Keratinocyte (primary cell): ENCODE measurements around the gene AXL. TPM values are rescaled to one million over a fixed set of nuclear protein-coding genes. Genes with fewer than 3 reads are reported as not detected.

ENCODE experiments used
- DNase-seq: peaks from one replicate; pipeline ENCODE4 v3.0.0-alpha.2; 2011; ENCODE audit warnings: low read depth, missing footprints, low spot score
- FAIRE-seq: peaks from 2 replicates; lab custom pipeline; 2011; peaks lifted over from hg19 to GRCh38; lab: Jason Lieb, UNC
- H2AFZ ChIP-seq: 2 replicates; pipeline ENCODE4 v1.6.0; 2012; ENCODE audit warnings: low read length, control low read depth, inconsistent platforms; ENCODE audit not compliant: control insufficient read depth
- H3K27ac ChIP-seq: 2 replicates; pipeline ENCODE4 v1.5.1; 2011; ENCODE audit warnings: low read length; ENCODE audit not compliant: control insufficient read depth, insufficient read depth
- H3K27me3 ChIP-seq: 3 replicates; pipeline ENCODE4 v1.6.0; 2011; ENCODE audit warnings: low read length; ENCODE audit not compliant: control insufficient read depth, insufficient read depth; ENCODE audit errors: extremely low read depth
- H3K36me3 ChIP-seq, 2 experiments: 2 replicates in 1 of 2; 3 replicates in 1 of 2; pipeline ENCODE4 v1.5.1; 2011; ENCODE audit warnings: low read length in 2 of 2, mild to moderate bottlenecking in 1 of 2; ENCODE audit not compliant: control insufficient read depth in 2 of 2, insufficient read depth in 2 of 2; ENCODE audit errors: extremely low read depth in 1 of 2
- H3K4me1 ChIP-seq: 3 replicates; pipeline ENCODE4 v1.5.1; 2011; ENCODE audit warnings: low read length; ENCODE audit not compliant: control insufficient read depth, insufficient read depth; ENCODE audit errors: extremely low read depth
- H3K4me2 ChIP-seq: 3 replicates; pipeline ENCODE4 v1.6.0; 2011; ENCODE audit warnings: low read depth, low read length; ENCODE audit not compliant: control insufficient read depth, insufficient read depth; ENCODE audit errors: extremely low read depth
- H3K4me3 ChIP-seq, 3 experiments: fragments of 200-600 bp in 1 of 3; sonication (generic) in 1 of 3; 2 replicates in 2 of 3; 3 replicates in 1 of 3; pipeline ENCODE4 v1.5.1; 2011 to 2016; ENCODE audit warnings: low read length in 3 of 3, mild to moderate bottlenecking in 3 of 3, control low read depth in 2 of 3, inconsistent platforms in 1 of 3, low read depth in 1 of 3, mixed read lengths in 1 of 3, mixed run types in 1 of 3, moderate library complexity in 1 of 3; ENCODE audit not compliant: control insufficient read depth in 2 of 3, insufficient read depth in 2 of 3; ENCODE audit errors: extremely low read depth in 1 of 3
- H3K79me2 ChIP-seq: 2 replicates; pipeline ENCODE4 v1.6.0; 2012; ENCODE audit warnings: low read length; ENCODE audit not compliant: control insufficient read depth, insufficient read depth
- H3K9ac ChIP-seq: 3 replicates; pipeline ENCODE4 v1.6.0; 2011; ENCODE audit warnings: low read length; ENCODE audit not compliant: control insufficient read depth, insufficient read depth; ENCODE audit errors: extremely low read depth
- H3K9me1 ChIP-seq: 3 replicates; pipeline ENCODE4 v1.6.0; 2011; ENCODE audit warnings: low read length; ENCODE audit not compliant: control insufficient read depth, insufficient read depth; ENCODE audit errors: extremely low read depth
- H3K9me3 ChIP-seq: 2 replicates; pipeline ENCODE4 v1.5.1; 2012; ENCODE audit warnings: low read depth, low read length; ENCODE audit not compliant: control insufficient read depth
- H4K20me1 ChIP-seq: 3 replicates; pipeline ENCODE4 v1.6.0; 2011; ENCODE audit warnings: low read length; ENCODE audit not compliant: control insufficient read depth, insufficient read depth; ENCODE audit errors: extremely low read depth
- CTCF ChIP-seq, 3 experiments: IDR thresholded peaks in 1 of 3; conservative IDR thresholded peaks in 1 of 3; optimal IDR thresholded peaks in 1 of 3; 2 replicates in 2 of 3; 3 replicates in 1 of 3; pipeline versions ENCODE3 to v1.5.1; 2011; ENCODE audit warnings: low read length in 3 of 3, mild to moderate bottlenecking in 3 of 3, moderate library complexity in 2 of 3, control low read depth in 1 of 3, inconsistent platforms in 1 of 3; ENCODE audit not compliant: insufficient read depth in 2 of 3; ENCODE audit errors: extremely low read depth in 1 of 3
- EZH2 ChIP-seq: IDR thresholded peaks from one replicate; pipeline ENCODE4 v1.6.1; 2012; ENCODE audit warnings: inconsistent platforms, mild to moderate bottlenecking, low read length, moderate library complexity
- dilution Hi-C: fragments of 300-500 bp; cut with MboI; formaldehyde crosslinking; loops from one replicate; pipeline ENCODE4 v1.7.0; 2020; ENCODE audit warnings: low sequenced_read_pairs; ENCODE audit not compliant: extremely low pct_ligation_motif_present
- polyA plus RNA-seq, 5 experiments: library from polyadenylated mRNA; depleted of rRNA in 3 of 5; stranded (reverse) in 3 of 5; stranded (forward) in 1 of 5; unstranded in 1 of 5; fragments of >200 nt; gene quantifications; 1 replicate in 1 of 5; 2 replicates in 3 of 5; 3 replicates in 1 of 5; pipeline versions ENCODE4 v1.2.1 to v1.2.3, GENCODE V29; 2011 to 2012; ENCODE audit warnings: missing spikeins in 2 of 5, low read depth in 1 of 5, low replicate concordance in 1 of 5

The AXL gene
- polyA plus RNA-seq, 1 donor (not counting 4 experiments of a cell fraction or from before 2014, with no cell fraction given) = 21.7 TPM

- Histone ChIP-seq H3K27ac (peak overlapping the region; percentile 96), H3K9me3 (no peaks in the 10 kb centered on the region), H4K20me1 (no peaks in the 10 kb centered on the region), H3K4me1 (peaks cover 51% of the 10 kb centered on the region), H3K4me2 (peak overlapping the region; percentile 90), H3K9me1 (peaks cover 3% of the 10 kb centered on the region), H3K36me3 (peaks cover 1 to 20% of the 10 kb centered on the region in 2 experiments), H3K9ac (peak overlapping the region; percentile 96), H3K27me3 (no peaks in the 10 kb centered on the region), H2AFZ (no peak overlapping the region), H3K4me3 (peak overlapping the region; percentile 58 to 87 (median 85)), H3K79me2 (peaks cover 39% of the 10 kb centered on the region)
- TF ChIP-seq CTCF (optimal IDR thresholded peaks at IDR 0.05 in 1 of 3, IDR thresholded peaks at IDR 0.05 in 1 of 3, conservative IDR thresholded peaks at IDR 0.05 in 1 of 3; ENCODE audit: extremely low read depth in 1 of 3, insufficient read depth in 2 of 3, low read length in 3 of 3) = no peak
- TF ChIP-seq EZH2 = no peak
- dilution Hi-C loops = no loop called here
- DNase-seq (no peak), FAIRE-seq (no peak)
Measured at GRCh38 chr19:41219924-41220567, 1.0 kb downstream of the AXL start.

- Histone ChIP-seq H3K9me1 (peaks cover 6% of the 10 kb centered on the region), H3K36me3 (peaks cover 1 to 26% of the 10 kb centered on the region in 2 experiments), H3K79me2 (peaks cover 39% of the 10 kb centered on the region), H3K27ac (no peak overlapping the region), H3K4me2 (peak overlapping the region; percentile 90), H3K9me3 (no peaks in the 10 kb centered on the region), H3K9ac (no peak overlapping the region), H3K4me1 (peaks cover 59% of the 10 kb centered on the region), H3K4me3 (peak overlapping the region in 2 of 3 experiments; percentile 85 to 87), H4K20me1 (no peaks in the 10 kb centered on the region), H2AFZ (no peak overlapping the region), H3K27me3 (no peaks in the 10 kb centered on the region)
- FAIRE-seq (no peak), DNase-seq (no peak)
- dilution Hi-C loops = no loop called here
- TF ChIP-seq EZH2 (no peak), CTCF (optimal IDR thresholded peaks at IDR 0.05 in 1 of 3, IDR thresholded peaks at IDR 0.05 in 1 of 3, conservative IDR thresholded peaks at IDR 0.05 in 1 of 3; ENCODE audit: extremely low read depth in 1 of 3, insufficient read depth in 2 of 3, low read length in 3 of 3) (no peak)
Measured at GRCh38 chr19:41220811-41221210, 1.8 kb downstream of the AXL start.
